ENCODE data around the gene ZBTB7C.

Gene ZBTB7C

GRCh38 chr18:48408727-48409590, at the start of gene ZBTB7C:
TSS of gene ZBTB7C (minus strand) at chr18:48409383.
- no peak for DNase-seq (ENCODE audit: low read depth, low spot score)
- in situ Hi-C loops (cut with HindIII; ENCODE audit: low sequenced_read_pairs) = no loop called here

GRCh38 chr18:48456838-48457237, 47.7 kb upstream of the ZBTB7C start:
- DNase-seq (ENCODE audit: low read depth, low spot score) = no peak
- TF ChIP-seq, protein P1, sequence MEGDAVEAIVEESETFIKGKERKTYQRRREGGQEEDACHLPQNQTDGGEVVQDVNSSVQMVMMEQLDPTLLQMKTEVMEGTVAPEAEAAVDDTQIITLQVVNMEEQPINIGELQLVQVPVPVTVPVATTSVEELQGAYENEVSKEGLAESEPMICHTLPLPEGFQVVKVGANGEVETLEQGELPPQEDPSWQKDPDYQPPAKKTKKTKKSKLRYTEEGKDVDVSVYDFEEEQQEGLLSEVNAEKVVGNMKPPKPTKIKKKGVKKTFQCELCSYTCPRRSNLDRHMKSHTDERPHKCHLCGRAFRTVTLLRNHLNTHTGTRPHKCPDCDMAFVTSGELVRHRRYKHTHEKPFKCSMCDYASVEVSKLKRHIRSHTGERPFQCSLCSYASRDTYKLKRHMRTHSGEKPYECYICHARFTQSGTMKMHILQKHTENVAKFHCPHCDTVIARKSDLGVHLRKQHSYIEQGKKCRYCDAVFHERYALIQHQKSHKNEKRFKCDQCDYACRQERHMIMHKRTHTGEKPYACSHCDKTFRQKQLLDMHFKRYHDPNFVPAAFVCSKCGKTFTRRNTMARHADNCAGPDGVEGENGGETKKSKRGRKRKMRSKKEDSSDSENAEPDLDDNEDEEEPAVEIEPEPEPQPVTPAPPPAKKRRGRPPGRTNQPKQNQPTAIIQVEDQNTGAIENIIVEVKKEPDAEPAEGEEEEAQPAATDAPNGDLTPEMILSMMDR (IDR thresholded peaks at IDR 0.05; ENCODE audit: low read depth, low read length) = no peak
- in situ Hi-C loops (cut with HindIII; ENCODE audit: low sequenced_read_pairs) = no loop called here
- H3K4me3 ChIP-seq (ENCODE audit: low read depth, low read length) = no peak overlapping the region

More at GRCh38 chr18:48408727-48409590, at the start of gene ZBTB7C:
- TF ChIP-seq, protein P1 (IDR thresholded peaks at IDR 0.05; ENCODE audit: low read depth, low read length) = no peak
- H3K4me3 ChIP-seq (ENCODE audit: low read depth, low read length) = peak within 1 kb of the TSS; percentile 57

GRCh38 chr18:48455555-48456478, 46.6 kb upstream of the ZBTB7C start:
- TF ChIP-seq, protein P1 (IDR thresholded peaks at IDR 0.05; ENCODE audit: low read depth, low read length) = no peak
- in situ Hi-C loops (cut with HindIII; ENCODE audit: low sequenced_read_pairs) = no loop called here
- DNase-seq (ENCODE audit: low read depth, low spot score) = peak; percentile 96
- no peak overlapping the region for H3K4me3 ChIP-seq (ENCODE audit: low read depth, low read length)

GRCh38 chr18:48454261-48454757, 45.1 kb upstream of the ZBTB7C start:
- TF ChIP-seq, protein P1 (IDR thresholded peaks at IDR 0.05; ENCODE audit: low read depth, low read length) = no peak
- in situ Hi-C loops (cut with HindIII; ENCODE audit: low sequenced_read_pairs) = no loop called here
- DNase-seq (ENCODE audit: low read depth, low spot score) = peak; percentile 20
- no peak overlapping the region for H3K4me3 ChIP-seq (ENCODE audit: low read depth, low read length)

DNA sequence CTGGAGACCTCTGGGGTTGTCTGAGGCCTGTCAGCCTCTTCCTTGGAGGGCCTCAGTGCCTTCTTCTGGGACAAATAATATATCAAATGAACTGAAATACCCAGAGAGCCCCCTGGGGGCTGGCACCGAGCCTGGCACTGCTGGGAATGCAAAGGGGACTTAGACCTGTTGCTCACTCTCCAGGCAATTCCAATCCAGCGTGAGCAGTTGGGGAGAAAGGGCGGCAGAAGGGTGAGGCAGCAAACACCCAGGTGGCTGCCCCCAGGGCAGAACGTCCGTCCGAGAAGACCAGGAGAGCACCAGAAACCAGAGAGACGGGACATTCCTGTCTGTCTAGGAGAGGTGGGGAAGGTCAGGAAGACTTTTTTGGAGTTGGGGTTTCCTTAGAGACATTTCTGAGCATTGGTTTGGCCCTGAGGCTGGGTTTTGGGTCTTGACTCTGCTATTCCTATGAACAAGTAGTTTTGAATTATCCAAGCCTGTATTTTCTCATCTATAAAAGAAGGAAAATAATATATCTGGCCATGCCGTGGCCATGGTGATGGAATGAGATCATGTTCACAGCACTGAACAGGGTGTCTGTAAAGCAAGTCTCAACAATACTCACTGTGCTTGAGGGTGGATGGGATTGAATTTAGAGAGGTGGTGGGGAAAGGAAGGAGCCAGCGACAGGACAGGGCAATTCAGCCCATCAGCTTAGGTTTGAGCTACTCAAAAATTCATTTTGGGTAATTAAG, 44.3 kb upstream of the ZBTB7C start:
- TF ChIP-seq, protein P1 (IDR thresholded peaks at IDR 0.05; ENCODE audit: low read depth, low read length) = no peak
- in situ Hi-C loops (cut with HindIII; ENCODE audit: low sequenced_read_pairs) = no loop called here
- no peak for DNase-seq (ENCODE audit: low read depth, low spot score)
- H3K4me3 ChIP-seq (ENCODE audit: low read depth, low read length) = no peak overlapping the region
